Aorta (tissue), 5 donors: ENCODE results near the gene PMEPA1. TPM values are rescaled to one million over a fixed set of nuclear protein-coding genes. Genes with fewer than 3 reads are reported as not detected.

Source experiments
- ATAC-seq: fragments of 200-7000 bp; cut with Tn5 transposase; one replicate; pipeline ENCODE4 v1.9.1; 2022; ENCODE audit warnings: moderate library complexity; ENCODE audit not compliant: low FRiP score
- DNase-seq, 2 donors: peaks; one replicate each; pipeline ENCODE4 v3.0.0-alpha.2; 2020
- H3K27ac ChIP-seq, 2 donors: one replicate each; pipeline ENCODE4 v1.5.1; 2013; ENCODE audit warnings: low read length in 2 of 2, mild to moderate bottlenecking in 2 of 2, moderate library complexity in 2 of 2, control low read depth in 1 of 2, inconsistent platforms in 1 of 2, low read depth in 1 of 2
- H3K27me3 ChIP-seq, 2 donors: one replicate each; pipeline ENCODE4 v1.6.1; 2013; ENCODE audit warnings: control low read depth in 1 of 2, low read length in 1 of 2, mild to moderate bottlenecking in 1 of 2, moderate library complexity in 1 of 2; ENCODE audit not compliant: insufficient read depth in 2 of 2, control insufficient read depth in 1 of 2
- H3K36me3 ChIP-seq, 2 donors: one replicate each; pipeline ENCODE4 v1.6.1; 2013; ENCODE audit warnings: control low read depth in 1 of 2, low read length in 1 of 2, mild to moderate bottlenecking in 1 of 2; ENCODE audit not compliant: insufficient read depth in 2 of 2, control insufficient read depth in 1 of 2
- H3K4me1 ChIP-seq, 2 donors: one replicate each; pipeline ENCODE4 v1.6.1; 2013; ENCODE audit warnings: low read length in 2 of 2, control low read depth in 1 of 2, mild to moderate bottlenecking in 1 of 2, moderate library complexity in 1 of 2; ENCODE audit not compliant: insufficient read depth in 2 of 2, control insufficient read depth in 1 of 2
- H3K4me3 ChIP-seq, 2 donors: one replicate each; pipeline ENCODE4 v1.5.1; 2013; ENCODE audit warnings: low read length in 2 of 2, control low read depth in 1 of 2, mild to moderate bottlenecking in 1 of 2
- H3K9me3 ChIP-seq: one replicate; pipeline ENCODE4 v1.6.1; 2013; ENCODE audit warnings: mild to moderate bottlenecking, low read length; ENCODE audit not compliant: control insufficient read depth
- WGBS, 2 donors: extraction: QIAGEN DNeasy Blood & Tissue Kit; methylation state at CpG; one replicate each; pipeline ENCODE4 v1.1.7; 2013; 5-methylcytosine and 5-hydroxymethylcytosine counted together
- intact Hi-C, 2 donors: fragments of 100-400 bp; cut with DNase I; formaldehyde crosslinking; loops; one replicate each; pipeline versions ENCODE4 v1.14.2 to v1.15.0; 2022
- polyA plus RNA-seq, 2 donors: library from polyadenylated mRNA; stranded (reverse); fragments of 200-250 nt; gene quantifications; one replicate each; pipeline ENCODE4 v1.2.3, GENCODE V29; 2013
- total RNA-seq, 2 donors: library from RNA; stranded (reverse); fragmentation: NEBNext Ultra II Directional; extraction: Animal tissue kit (Norgen Biotek cat#: 25700); gene quantifications; one replicate each; pipeline ENCODE4 v1.2.1, GENCODE V29; 2021
- donor health status: healthy with polysubstance abuse.
- donor health status: Bipolar disorder and iron deficiency.
- donor health status: DM: no; HTN: no; CAD: no.
- donor health status: DM: no; HTN: no; CAD: no.
- donor health status: DM: yes; HTN: yes; CAD: no.

PMEPA1 gene
- total and polyA plus RNA-seq, 4 donors: 31.4 to 188 (median 107) TPM

GRCh38 chr20:57621421-57622200, 88.2 kb downstream of the PMEPA1 start:
- no peak for ATAC-seq
- intact Hi-C loops: loop anchor here in 1 of 2 donors (5.0 kb wide), 1 partner anchor 561 kb away; no protein-coding TSS in a partner anchor
- H3K27me3 ChIP-seq: no peaks in the 10 kb centered on the region
- no peaks in the 10 kb centered on the region for H3K9me3 ChIP-seq
- no peak overlapping the region for H3K4me3 ChIP-seq
- WGBS, 2 donors: 83 to 85% methylated on average over 16 of the region's 16 CpGs
- DNase-seq: peak in 1 of 2 donors; percentile 23
- no peaks in the 10 kb centered on the region for H3K36me3 ChIP-seq
- no peaks in the 10 kb centered on the region for H3K4me1 ChIP-seq
- no peak overlapping the region for H3K27ac ChIP-seq

DNA sequence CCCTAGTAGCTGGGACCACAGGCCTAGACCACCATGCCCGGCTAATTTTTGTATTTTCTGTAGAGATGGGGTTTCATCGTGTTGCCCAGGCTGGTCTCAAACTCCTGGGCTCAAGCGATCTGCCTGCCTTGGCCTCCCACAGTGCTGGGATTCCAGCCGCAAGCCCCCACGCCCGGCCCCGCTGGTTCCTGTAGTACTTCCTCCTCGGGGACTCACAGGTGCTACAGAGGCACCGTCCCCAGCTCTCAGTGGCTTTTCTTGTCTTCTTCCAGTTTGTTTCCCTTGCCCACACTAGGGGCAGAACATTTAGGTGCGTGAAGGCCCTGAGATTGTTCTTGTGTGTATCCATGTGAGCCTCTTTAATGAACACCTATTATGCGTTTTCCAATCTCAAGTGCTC, 88.8 kb downstream of the PMEPA1 start:
- Histone ChIP-seq H3K27ac (no peak overlapping the region), H3K9me3 (no peaks in the 10 kb centered on the region), H3K36me3 (no peaks in the 10 kb centered on the region), H3K4me1 (no peaks in the 10 kb centered on the region), H3K4me3 (no peak overlapping the region), H3K27me3 (no peaks in the 10 kb centered on the region)
- WGBS, 2 donors: 89 to 90% methylated on average over 11 of the region's 11 CpGs
- intact Hi-C loops: loop anchor here in 1 of 2 donors (5.0 kb wide), 1 partner anchor 561 kb away; no protein-coding TSS in a partner anchor
- DNase-seq (peak in 1 of 2 donors; percentile 30), ATAC-seq (no peak)

DNA sequence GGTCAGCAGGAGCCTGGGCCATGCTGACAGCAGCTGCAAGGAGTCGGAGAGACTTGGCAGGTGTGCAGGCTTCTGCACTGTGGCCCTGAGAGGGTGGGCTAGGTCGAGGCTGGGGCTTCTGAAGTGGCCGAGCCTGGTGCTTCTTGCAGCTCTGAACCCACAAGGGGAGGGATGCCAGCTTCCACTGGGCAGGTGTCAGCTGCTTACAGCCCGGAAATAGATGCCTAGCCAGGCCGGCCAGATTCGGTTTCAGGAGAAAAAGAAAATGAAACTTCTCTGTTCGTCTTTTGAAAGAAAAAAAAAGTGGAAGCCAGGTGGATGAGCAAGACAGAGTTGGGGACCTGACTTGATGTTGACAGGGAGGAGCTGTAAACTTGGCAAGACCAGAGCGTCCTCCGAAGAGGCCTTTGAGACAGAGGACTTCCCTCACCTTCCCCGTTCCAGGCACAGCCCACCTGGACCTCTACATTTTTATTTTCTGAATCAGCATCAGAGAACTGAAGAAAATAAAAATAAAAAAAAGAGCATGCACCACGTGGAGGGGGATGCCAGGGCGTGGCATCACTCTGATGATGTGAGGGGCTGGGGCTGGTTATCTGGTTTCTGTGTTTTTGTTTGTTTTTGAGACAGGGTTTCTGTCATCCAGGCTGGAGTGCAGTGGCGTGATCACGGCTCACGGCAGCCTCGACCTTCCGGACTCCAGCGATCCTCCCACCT, 89.4 kb downstream of the PMEPA1 start, which contains the start of gene ZBP1:
Gene ZBP1, minus strand, starts transcription at position 153 of the 717 bp plus-strand sequence. Its CDS starts 131 bp downstream, at position 22.
- DNase-seq (peak; percentile 54 to 68), ATAC-seq (no peak)
- Histone ChIP-seq H3K27me3 (no peaks in the 10 kb centered on the region), H3K36me3 (no peaks in the 10 kb centered on the region), H3K4me3 (no peak within 1 kb of the TSS), H3K27ac (no peak within 1 kb of the TSS), H3K9me3 (no peaks in the 10 kb centered on the region), H3K4me1 (no peaks in the 10 kb centered on the region)
- WGBS, 2 donors: 83 to 88% methylated on average over 18 of the region's 18 CpGs
- intact Hi-C loops: loop anchor here in 1 of 2 donors (5.0 kb wide), 1 partner anchor 562 kb away; no protein-coding TSS in a partner anchor

GRCh38 chr20:57619051-57619831, 90.6 kb downstream of the PMEPA1 start:
- H3K9me3 ChIP-seq: no peaks in the 10 kb centered on the region
- DNase-seq: peak; percentile 77 to 78
- 85 to 90% methylated on average over 19 of the region's 19 CpGs for WGBS, 2 donors
- peak; percentile 24 for ATAC-seq
- no peaks in the 10 kb centered on the region for H3K4me1 ChIP-seq
- intact Hi-C loops: no loop called here
- H3K27me3 ChIP-seq: no peaks in the 10 kb centered on the region
- H3K4me3 ChIP-seq: no peak overlapping the region
- no peak overlapping the region for H3K27ac ChIP-seq
- H3K36me3 ChIP-seq: no peaks in the 10 kb centered on the region

- Histone ChIP-seq H3K27me3 (no peaks in the 10 kb centered on the region), H3K9me3 (no peaks in the 10 kb centered on the region), H3K4me1 (no peaks in the 10 kb centered on the region), H3K36me3 (no peaks in the 10 kb centered on the region), H3K4me3 (no peak overlapping the region), H3K27ac (no peak overlapping the region)
- WGBS, 2 donors: 85 to 92% methylated on average over 6 of the region's 6 CpGs
- ATAC-seq (no peak), DNase-seq (no peak)
- intact Hi-C loops: no loop called here
Measured at GRCh38 chr20:57618764-57619050, 91.1 kb downstream of the PMEPA1 start.

DNA sequence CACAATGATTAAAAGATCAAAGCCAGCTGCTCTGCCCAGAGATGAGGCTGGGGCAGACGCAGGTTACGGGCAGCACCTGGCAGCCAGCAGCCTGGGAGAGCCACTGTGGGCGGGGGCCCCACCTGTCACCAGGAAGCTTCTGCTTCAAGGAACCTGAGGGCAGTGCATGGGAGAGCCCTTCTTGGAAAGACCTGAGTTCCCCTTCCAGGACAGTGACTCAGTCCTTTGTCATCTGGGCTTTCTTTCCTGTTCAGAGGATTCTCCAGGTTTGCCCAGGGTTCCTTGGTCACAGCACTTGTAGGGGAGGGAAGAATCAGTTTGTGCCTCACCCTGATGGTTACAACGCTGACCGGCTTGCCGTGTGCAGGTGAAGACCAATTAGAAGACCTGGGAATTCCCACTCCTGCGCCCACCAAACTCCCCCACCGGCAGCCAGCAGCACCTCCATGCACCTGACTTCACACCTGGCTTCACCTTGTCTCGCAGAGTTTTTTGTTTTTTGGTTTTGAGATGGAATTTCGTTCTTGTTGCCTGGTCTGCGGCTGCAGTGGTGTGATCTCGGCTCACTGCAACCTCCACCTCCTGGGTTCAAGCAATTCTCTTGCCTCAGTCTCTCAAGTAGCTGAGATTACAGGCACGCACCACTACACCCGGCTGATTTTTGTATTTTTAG, 91.6 kb downstream of the PMEPA1 start:
- Histone ChIP-seq H3K27me3 (no peaks in the 10 kb centered on the region), H3K36me3 (no peaks in the 10 kb centered on the region), H3K9me3 (no peaks in the 10 kb centered on the region), H3K4me3 (no peak overlapping the region), H3K27ac (no peak overlapping the region), H3K4me1 (no peaks in the 10 kb centered on the region)
- ATAC-seq (no peak), DNase-seq (peak in 1 of 2 donors; percentile 21)
- 80 to 86% methylated on average over 14 of the region's 14 CpGs for WGBS, 2 donors
- intact Hi-C loops: no loop called here

- H3K4me1 ChIP-seq: no peaks in the 10 kb centered on the region
- ATAC-seq: no peak
- intact Hi-C loops: no loop called here
- DNase-seq: peak; percentile 38 to 59
- H3K27ac ChIP-seq: no peak overlapping the region
- no peaks in the 10 kb centered on the region for H3K9me3 ChIP-seq
- no peak overlapping the region for H3K4me3 ChIP-seq
- no peaks in the 10 kb centered on the region for H3K36me3 ChIP-seq
- H3K27me3 ChIP-seq: no peaks in the 10 kb centered on the region
- WGBS, 2 donors: 90 to 94% methylated on average over 6 of the region's 6 CpGs
Measured at GRCh38 chr20:57617079-57617795, 92.6 kb downstream of the PMEPA1 start.
